PC-9 (cell line): ENCODE measurements around the gene ZNF618. TPM values are rescaled to one million over a fixed set of nuclear protein-coding genes. Genes with fewer than 3 reads are reported as not detected.

ENCODE experiments used
- BruUV-seq: library from RNA; stranded (reverse); fragments of 400-500 nt; replicated peaks from 2 replicates; lab custom pipeline; 2021; lab: Mats Ljungman, UMichigan
- CTCF ChIA-PET: fragments of 300-600 bp; sonication (Branson Sonifier 250); formaldehyde crosslinking; loops from one replicate; lab custom pipeline; 2022; ENCODE audit warnings: antibody characterized with exemption; lab: Charles Lee
- POLR2A ChIA-PET: fragments of 300-600 bp; sonication (Branson Sonifier 250); formaldehyde crosslinking; loops from one replicate; lab custom pipeline; 2022; ENCODE audit warnings: antibody characterized with exemption; ENCODE audit not compliant: unreplicated experiment; lab: Charles Lee
- DNase-seq, 2 experiments: peaks; one replicate each; pipeline versions ENCODE4 v3.0.0 to v3.0.0-alpha.2; 2015 to 2022; ENCODE audit warnings: mixed read lengths in 1 of 2
- H2AFZ ChIP-seq: fragments of 200-600 bp; sonication (generic); 2 replicates; pipeline ENCODE4 v1.8.1; 2017; ENCODE audit warnings: antibody characterized with exemption
- H3F3A ChIP-seq: fragments of 200-600 bp; sonication (generic); 2 replicates; pipeline ENCODE4 v1.8.1; 2017; ENCODE audit warnings: antibody characterized with exemption, mild to moderate bottlenecking, low read depth; ENCODE audit not compliant: insufficient read depth
- H3K27ac ChIP-seq: fragments of 200-600 bp; sonication (generic); 2 replicates; pipeline ENCODE4 v1.6.1; 2016; ENCODE audit warnings: mixed run types
- H3K27me3 ChIP-seq: fragments of 200-600 bp; sonication (generic); 2 replicates; pipeline ENCODE4 v1.6.1; 2016; ENCODE audit warnings: low read depth, mixed run types; ENCODE audit not compliant: insufficient read depth
- H3K36me3 ChIP-seq: fragments of 200-600 bp; sonication (generic); 2 replicates; pipeline ENCODE4 v1.6.1; 2016; ENCODE audit warnings: low read depth, mixed run types
- H3K4me1 ChIP-seq: fragments of 200-600 bp; sonication (generic); replicated peaks from 2 replicates; pipeline ENCODE4 v1.6.1; 2016; ENCODE audit warnings: mixed run types; ENCODE audit not compliant: insufficient read depth
- H3K4me2 ChIP-seq: fragments of 200-600 bp; sonication (generic); 2 replicates; pipeline ENCODE4 v1.6.1; 2017; ENCODE audit warnings: mixed run types
- H3K4me3 ChIP-seq: fragments of 200-600 bp; sonication (generic); 2 replicates; pipeline ENCODE4 v1.6.1; 2016; ENCODE audit warnings: mixed run types
- H3K79me2 ChIP-seq: fragments of 200-600 bp; sonication (generic); 2 replicates; pipeline ENCODE4 v1.6.1; 2017; ENCODE audit warnings: low read depth, mixed run types
- H3K9me2 ChIP-seq: fragments of 200-600 bp; sonication (generic); 2 replicates; pipeline ENCODE4 v1.8.1; 2017; ENCODE audit warnings: mild to moderate bottlenecking; ENCODE audit not compliant: insufficient read depth
- H3K9me3 ChIP-seq: fragments of 200-600 bp; sonication (generic); 2 replicates; pipeline ENCODE4 v1.8.1; 2016; ENCODE audit warnings: low read depth; ENCODE audit not compliant: insufficient read depth
- H4K20me1 ChIP-seq: fragments of 200-600 bp; sonication (generic); 2 replicates; pipeline ENCODE4 v1.8.1; 2017; ENCODE audit not compliant: insufficient read depth
- EZH2 ChIP-seq: fragments of 200-600 bp; sonication (generic); IDR thresholded peaks from 2 replicates; pipeline ENCODE4 v1.8.0; 2017; ENCODE audit warnings: antibody characterized with exemption, low read depth
- intact Hi-C: fragments of 100-400 bp; cut with micrococcal nuclease; formaldehyde crosslinking; loops from one replicate; pipeline ENCODE4 v1.10.0; 2022; ENCODE audit not compliant: unreplicated experiment
- total RNA-seq: library from RNA; stranded (reverse); gene quantifications from 2 replicates; pipeline ENCODE4 v1.2.3, GENCODE V29; 2021
- TF ChIP-seq, protein P1 (sequence below): fragments of 200-600 bp; sonication (generic); conservative IDR thresholded peaks from 2 replicates; pipeline ENCODE4 v1.6.1; 2017; ENCODE audit warnings: mixed run types, antibody characterized with exemption, mild to moderate bottlenecking, moderate library complexity

The ZNF618 gene
- total RNA-seq, 1 experiment from 2014 or later: 0.20 TPM

DNA sequence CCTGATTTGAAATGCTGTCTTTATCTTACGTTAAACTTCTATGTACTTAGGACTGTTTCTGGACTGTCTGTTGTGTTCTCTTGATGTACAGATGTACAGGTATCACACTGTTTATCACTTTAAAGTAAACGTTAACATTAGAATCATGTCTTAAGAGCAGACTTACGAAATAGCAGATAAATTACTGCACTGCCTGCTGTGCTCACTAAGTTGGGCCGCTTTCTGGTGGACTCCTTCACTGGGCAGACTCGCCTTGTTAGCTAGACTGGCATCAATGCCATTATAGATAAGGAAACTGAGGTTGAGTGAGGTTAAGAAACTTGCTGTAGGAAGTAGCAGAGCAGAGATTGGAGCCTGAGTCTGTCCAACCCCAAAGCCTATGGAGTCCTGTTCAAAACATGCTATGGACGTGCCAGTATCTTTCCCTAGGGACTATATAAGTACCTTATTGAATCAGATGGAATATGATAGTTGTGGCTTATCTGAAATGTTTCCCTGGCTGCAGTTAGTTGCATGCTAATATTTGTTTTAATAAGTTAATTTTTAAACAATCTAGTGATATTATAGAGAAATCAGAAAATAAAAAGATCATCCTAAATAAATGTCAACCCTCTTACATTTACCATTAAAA lies 16.9 kb downstream of the ZNF618 start:
- Histone ChIP-seq H3K4me3 (no peak overlapping the region), H3K9me3 (no peaks in the 10 kb centered on the region), H3K9me2 (no peaks in the 10 kb centered on the region), H3K27me3 (peaks cover 34% of the 10 kb centered on the region), H3K27ac (no peak overlapping the region), H3K36me3 (no peaks in the 10 kb centered on the region), H2AFZ (no peak overlapping the region), H3K4me2 (no peak overlapping the region), H3K4me1 (no peaks in the 10 kb centered on the region), H3F3A (no peaks in the 10 kb centered on the region), H3K79me2 (no peaks in the 10 kb centered on the region), H4K20me1 (no peaks in the 10 kb centered on the region)
- TF ChIP-seq EZH2: no peak
- TF ChIP-seq, protein P1, sequence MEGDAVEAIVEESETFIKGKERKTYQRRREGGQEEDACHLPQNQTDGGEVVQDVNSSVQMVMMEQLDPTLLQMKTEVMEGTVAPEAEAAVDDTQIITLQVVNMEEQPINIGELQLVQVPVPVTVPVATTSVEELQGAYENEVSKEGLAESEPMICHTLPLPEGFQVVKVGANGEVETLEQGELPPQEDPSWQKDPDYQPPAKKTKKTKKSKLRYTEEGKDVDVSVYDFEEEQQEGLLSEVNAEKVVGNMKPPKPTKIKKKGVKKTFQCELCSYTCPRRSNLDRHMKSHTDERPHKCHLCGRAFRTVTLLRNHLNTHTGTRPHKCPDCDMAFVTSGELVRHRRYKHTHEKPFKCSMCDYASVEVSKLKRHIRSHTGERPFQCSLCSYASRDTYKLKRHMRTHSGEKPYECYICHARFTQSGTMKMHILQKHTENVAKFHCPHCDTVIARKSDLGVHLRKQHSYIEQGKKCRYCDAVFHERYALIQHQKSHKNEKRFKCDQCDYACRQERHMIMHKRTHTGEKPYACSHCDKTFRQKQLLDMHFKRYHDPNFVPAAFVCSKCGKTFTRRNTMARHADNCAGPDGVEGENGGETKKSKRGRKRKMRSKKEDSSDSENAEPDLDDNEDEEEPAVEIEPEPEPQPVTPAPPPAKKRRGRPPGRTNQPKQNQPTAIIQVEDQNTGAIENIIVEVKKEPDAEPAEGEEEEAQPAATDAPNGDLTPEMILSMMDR: no peak
- BruUV-seq: no TSS peak
- ChIA-PET CTCF (no interaction called here), POLR2A (no interaction called here)
- intact Hi-C loops: loop anchor here (5.0 kb wide), 1 partner anchor 46 kb away; no protein-coding TSS in a partner anchor
- no peak for DNase-seq

GRCh38 chr9:113894166-113894565 lies 18.1 kb downstream of the ZNF618 start:
- intact Hi-C loops: loop anchor here (5.0 kb wide), 1 partner anchor 47 kb away; no protein-coding TSS in a partner anchor

DNA sequence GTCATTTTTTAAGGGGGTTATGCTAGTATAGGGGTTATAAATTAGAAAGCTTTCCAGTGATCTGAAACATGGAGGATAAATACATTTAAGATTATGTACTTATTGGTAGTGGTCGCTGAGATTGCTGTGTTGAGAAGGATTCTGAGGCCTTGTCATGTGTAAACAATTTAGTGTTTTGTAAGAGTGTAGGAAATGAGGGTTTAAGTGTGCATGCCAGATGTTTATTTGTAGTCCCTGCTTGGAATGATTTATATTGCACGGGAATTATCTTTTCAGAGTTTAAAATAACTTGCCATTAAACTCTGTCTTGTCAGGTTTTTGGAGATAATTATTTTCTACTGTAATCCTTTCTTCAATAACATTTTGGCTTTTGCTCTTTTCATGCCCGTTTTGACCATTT lies 19.4 kb downstream of the ZNF618 start:
- Histone ChIP-seq H3K36me3 (no peaks in the 10 kb centered on the region), H3K4me3 (no peak overlapping the region), H3K4me2 (no peak overlapping the region), H3K9me2 (no peaks in the 10 kb centered on the region), H3F3A (no peaks in the 10 kb centered on the region), H3K4me1 (no peaks in the 10 kb centered on the region), H3K79me2 (no peaks in the 10 kb centered on the region), H3K27ac (no peak overlapping the region), H4K20me1 (no peaks in the 10 kb centered on the region; the same call in 1 of the 2 replicates), H2AFZ (no peak overlapping the region), H3K27me3 (peaks cover 36% of the 10 kb centered on the region), H3K9me3 (no peaks in the 10 kb centered on the region)
- no peak for DNase-seq
- ChIA-PET CTCF (no interaction called here), POLR2A (no interaction called here)
- TF ChIP-seq, protein P1: no peak
- no peak for TF ChIP-seq EZH2
- intact Hi-C loops: no loop called here
- BruUV-seq: no TSS peak

More at GRCh38 chr9:113894166-113894565, 18.1 kb downstream of the ZNF618 start:
- POLR2A ChIA-PET: no interaction called here
- no peak overlapping the region for H2AFZ ChIP-seq
- H3K4me2 ChIP-seq: no peak overlapping the region
- H3K9me2 ChIP-seq: no peaks in the 10 kb centered on the region
- no peaks in the 10 kb centered on the region for H3K4me1 ChIP-seq
- no peak overlapping the region for H3K4me3 ChIP-seq
- H3F3A ChIP-seq: no peaks in the 10 kb centered on the region
- no peak for DNase-seq
- H3K27me3 ChIP-seq: peaks cover 34% of the 10 kb centered on the region
- H3K27ac ChIP-seq: no peak overlapping the region
- BruUV-seq: no TSS peak
- H3K9me3 ChIP-seq: no peaks in the 10 kb centered on the region
- no peak for TF ChIP-seq EZH2
- TF ChIP-seq, protein P1: no peak
- no peaks in the 10 kb centered on the region for H3K79me2 ChIP-seq
- no peaks in the 10 kb centered on the region; the same call in 1 of the 2 replicates for H4K20me1 ChIP-seq
- CTCF ChIA-PET: no interaction called here
- H3K36me3 ChIP-seq: no peaks in the 10 kb centered on the region
